ENCODE measurements around the gene DISP2.
A peak's percentile ranks its signal among the peaks of the same experiment; 100 is the strongest.

DISP2 gene

DNA sequence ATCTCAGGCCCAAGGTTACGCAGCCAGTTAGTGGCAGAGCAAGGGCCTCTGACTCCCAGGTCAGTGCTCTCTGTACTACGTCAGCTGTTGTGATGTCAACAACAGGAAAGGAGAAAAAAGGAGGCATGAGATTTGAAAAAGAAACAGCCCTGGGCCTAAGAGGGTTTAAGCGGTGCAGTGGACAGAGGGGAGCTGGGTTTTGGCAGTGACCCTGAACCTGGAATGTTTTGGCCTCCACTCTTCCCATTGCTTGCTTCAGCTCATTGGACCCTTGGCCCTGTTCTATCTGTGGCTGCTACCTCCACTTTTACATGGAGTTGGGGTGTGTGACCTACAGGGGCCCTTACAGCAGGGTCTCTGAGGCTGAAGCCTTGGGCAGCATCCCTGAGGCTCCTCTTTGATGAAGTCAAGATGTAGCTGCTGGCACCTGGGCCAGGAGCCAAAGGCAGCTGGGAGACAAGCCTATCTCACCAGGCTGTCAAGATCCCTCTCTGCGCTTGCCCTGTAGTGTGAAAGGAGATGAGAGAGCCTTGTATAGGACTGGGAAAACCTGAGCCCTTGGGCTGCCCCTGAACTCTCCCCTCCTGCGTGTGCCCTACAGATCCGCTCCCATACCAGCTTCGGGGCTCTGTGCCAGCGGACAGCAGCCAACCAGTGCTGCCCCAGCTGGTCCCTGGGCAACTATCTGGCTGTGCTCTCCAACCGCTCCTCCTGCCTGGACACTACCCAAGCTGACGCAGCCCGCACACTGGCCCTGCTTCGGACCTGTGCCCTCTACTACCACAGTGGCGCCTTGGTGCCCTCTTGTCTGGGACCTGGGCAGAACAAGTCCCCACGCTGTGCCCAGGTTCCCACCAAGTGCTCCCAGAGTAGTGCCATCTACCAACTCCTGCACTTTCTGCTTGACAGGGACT is 8.7 kb downstream of the DISP2 start:
- no peak for DNase-seq

DNA sequence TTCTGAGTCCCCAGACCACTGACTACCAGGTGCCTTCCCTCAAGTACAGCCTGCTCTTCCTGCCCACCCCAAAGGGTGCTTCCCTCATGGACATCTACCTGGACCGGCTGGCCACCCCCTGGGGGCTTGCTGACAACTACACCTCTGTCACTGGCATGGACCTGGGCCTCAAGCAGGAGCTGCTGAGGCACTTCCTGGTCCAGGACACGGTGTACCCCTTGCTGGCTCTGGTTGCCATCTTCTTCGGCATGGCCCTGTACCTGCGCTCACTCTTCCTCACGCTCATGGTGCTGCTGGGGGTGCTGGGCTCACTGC is 9.3 kb downstream of the DISP2 start:
- DNase-seq: no peak

DNA sequence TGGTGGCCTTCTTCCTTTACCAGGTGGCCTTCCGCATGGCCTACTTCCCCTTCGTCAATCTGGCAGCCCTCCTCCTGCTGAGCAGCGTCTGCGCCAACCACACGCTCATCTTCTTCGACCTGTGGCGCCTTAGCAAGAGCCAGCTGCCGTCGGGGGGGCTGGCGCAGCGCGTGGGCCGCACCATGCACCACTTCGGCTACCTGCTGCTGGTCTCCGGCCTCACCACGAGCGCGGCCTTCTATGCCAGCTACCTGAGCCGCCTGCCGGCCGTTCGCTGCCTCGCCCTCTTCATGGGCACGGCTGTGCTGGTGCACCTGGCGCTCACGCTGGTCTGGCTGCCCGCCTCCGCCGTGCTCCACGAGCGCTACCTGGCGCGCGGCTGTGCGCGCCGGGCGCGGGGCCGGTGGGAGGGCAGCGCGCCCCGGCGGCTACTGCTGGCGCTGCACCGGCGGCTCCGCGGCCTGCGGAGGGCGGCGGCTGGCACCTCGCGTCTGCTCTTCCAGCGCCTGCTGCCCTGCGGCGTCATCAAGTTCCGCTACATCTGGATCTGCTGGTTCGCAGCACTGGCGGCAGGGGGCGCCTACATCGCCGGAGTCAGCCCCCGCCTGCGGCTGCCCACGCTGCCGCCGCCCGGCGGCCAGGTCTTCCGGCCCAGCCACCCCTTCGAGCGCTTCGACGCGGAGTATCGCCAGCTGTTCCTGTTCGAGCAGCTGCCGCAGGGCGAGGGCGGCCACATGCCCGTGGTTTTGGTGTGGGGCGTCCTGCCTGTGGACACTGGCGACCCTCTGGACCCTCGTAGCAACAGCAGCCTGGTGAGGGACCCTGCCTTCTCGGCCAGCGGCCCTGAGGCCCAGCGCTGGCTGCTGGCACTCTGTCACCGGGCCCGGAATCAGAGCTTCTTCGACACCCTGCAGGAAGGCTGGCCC is 9.9 kb downstream of the DISP2 start:
- DNase-seq: peak; percentile 22

- DNase-seq: no peak
Observed at GRCh38 chr15:40368719-40369473, 10.9 kb downstream of the DISP2 start.

DNA sequence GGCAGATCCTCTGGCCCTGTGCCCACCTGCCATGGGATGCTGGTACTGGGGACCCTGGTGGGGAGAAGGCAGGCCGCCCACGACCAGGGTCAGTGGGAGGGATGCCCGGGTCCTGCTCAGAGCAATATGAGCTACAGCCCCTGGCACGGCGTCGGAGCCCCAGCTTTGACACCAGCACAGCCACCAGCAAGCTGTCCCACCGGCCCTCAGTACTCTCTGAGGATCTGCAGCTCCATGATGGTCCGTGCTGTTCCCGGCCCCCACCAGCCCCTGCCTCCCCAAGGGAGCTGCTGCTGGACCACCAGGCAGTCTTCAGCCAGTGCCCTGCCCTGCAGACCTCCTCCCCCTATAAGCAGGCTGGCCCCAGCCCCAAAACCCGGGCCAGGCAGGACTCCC is 11.5 kb downstream of the DISP2 start:
- DNase-seq: no peak

- no peak for DNase-seq
Observed at GRCh38 chr15:40369971-40370370, 12.0 kb downstream of the DISP2 start.

- no peak for DNase-seq
Observed at GRCh38 chr15:40372981-40373380, 15.0 kb downstream of the DISP2 start.

- DNase-seq: no peak
Observed at GRCh38 chr15:40377606-40378005, 19.6 kb downstream of the DISP2 start.

DNA sequence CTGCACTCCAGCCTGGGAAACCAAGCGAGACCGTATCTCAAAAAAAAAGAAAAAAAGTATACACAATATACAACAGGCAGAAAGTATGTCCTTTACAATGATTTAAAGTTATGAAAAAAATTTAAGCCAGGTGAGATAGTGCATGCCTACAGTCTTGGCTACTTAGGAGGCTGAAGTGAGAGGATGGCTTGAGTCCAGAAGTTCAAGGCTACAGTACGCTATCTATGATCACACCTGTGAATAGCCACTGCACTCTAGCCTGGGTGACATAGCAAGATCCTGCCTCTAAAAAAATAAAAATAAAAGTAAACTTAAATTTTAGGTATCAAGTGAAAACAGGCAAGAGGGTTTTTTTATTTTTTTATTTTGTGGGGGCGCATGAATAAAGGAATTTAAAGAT is 21.4 kb downstream of the DISP2 start:
- DNase-seq: no peak

GRCh38 chr15:40379853-40380252 is 21.8 kb downstream of the DISP2 start:
- no peak for DNase-seq

GRCh38 chr15:40380636-40381035 is 22.6 kb downstream of the DISP2 start:
- no peak for DNase-seq

DNA sequence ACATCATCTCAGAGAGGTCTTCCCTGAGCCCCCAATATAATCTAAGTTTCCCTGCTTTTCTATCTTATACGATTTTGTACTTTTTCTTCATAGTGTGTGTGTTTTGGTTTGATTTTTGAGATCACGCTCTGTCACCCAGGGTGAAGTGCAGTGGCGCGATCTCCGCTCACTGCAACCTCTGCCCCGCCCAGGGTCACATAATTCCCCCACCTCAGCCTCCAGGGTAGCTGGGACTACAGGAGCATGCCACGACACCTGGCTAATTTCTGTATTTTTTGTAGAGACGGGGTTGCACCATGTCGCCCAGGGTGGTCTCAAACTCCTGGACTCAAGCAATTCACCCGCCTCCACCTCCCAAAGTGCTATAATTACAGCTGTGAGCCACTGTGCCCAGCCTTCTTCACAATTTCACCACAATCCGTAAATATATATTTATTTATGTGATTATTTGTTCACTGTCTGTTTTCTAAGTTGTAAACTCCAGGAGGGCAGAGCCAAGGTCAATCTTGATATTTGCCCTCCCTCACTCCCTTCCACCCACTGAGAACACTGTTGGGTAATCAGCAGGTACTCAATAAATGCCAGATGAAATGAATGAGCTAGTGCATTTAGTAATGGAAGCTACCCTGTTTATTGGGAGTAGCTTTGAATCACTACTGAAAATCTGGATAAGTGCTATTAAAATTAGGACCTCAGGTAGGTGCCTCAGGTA is 24.0 kb downstream of the DISP2 start:
- DNase-seq: no peak

- DNase-seq: peak; percentile 63
Observed at GRCh38 chr15:40382580-40383456, 24.8 kb downstream of the DISP2 start, which contains the start of gene KNSTRN. Gene KNSTRN (plus strand): TSS chr15:40382721. CDS start chr15:40382836, 115 bp downstream.

- DNase-seq: no peak
Observed at GRCh38 chr15:40386480-40386879, 28.5 kb downstream of the DISP2 start.

- no peak for DNase-seq
Observed at GRCh38 chr15:40388941-40389823, 31.2 kb downstream of the DISP2 start.

- DNase-seq: no peak
Observed at GRCh38 chr15:40389824-40390595, 32.0 kb downstream of the DISP2 start.

- no peak for DNase-seq
Observed at GRCh38 chr15:40392986-40393948, 35.2 kb downstream of the DISP2 start.

Data from NCI-H187 treated with DMSO at 0.1 percent for 48 hours (cell line).